Right cardiac atrium (tissue), 5 donors: Measurements from ENCODE around the gene GRPEL2. TPM values are rescaled to one million over a fixed set of nuclear protein-coding genes. Genes with fewer than 3 reads are reported as not detected.

ENCODE experiments used
- ATAC-seq, 2 donors: fragments of 200-7000 bp; cut with Tn5 transposase; one replicate each; pipeline versions ENCODE4 v1.8.0 to v1.9.1; 2020; ENCODE audit warnings: moderate library complexity in 2 of 2, mild to moderate bottlenecking in 1 of 2
- DNase-seq, 3 donors: peaks; one replicate each; pipeline ENCODE4 v3.0.0-alpha.2; 2020
- H3K27ac ChIP-seq: one replicate; pipeline ENCODE4 v1.5.1; 2013; ENCODE audit warnings: mild to moderate bottlenecking, low read length, control low read depth, moderate library complexity
- H3K27me3 ChIP-seq: one replicate; pipeline ENCODE4 v1.6.1; 2013; ENCODE audit not compliant: control insufficient read depth, insufficient read depth
- H3K4me1 ChIP-seq: one replicate; pipeline ENCODE4 v1.6.1; 2013; ENCODE audit warnings: low read length; ENCODE audit not compliant: control insufficient read depth, insufficient read depth
- H3K4me3 ChIP-seq: one replicate; pipeline ENCODE4 v1.5.1; 2013; ENCODE audit warnings: low read length, control low read depth
- H3K9me3 ChIP-seq: one replicate; pipeline ENCODE4 v1.6.1; 2013; ENCODE audit warnings: low read length; ENCODE audit not compliant: control insufficient read depth
- WGBS: extraction: QIAGEN DNeasy Blood & Tissue Kit; methylation state at CpG from one replicate; pipeline ENCODE4 v1.1.7; 2013; 5-methylcytosine and 5-hydroxymethylcytosine counted together
- intact Hi-C, 4 donors: fragments of 100-400 bp; cut with DNase I; formaldehyde crosslinking; loops; one replicate each; pipeline versions ENCODE4 v1.11.0 to v1.14.0; 2022 to 2023
- polyA plus RNA-seq: library from polyadenylated mRNA; stranded (reverse); fragments of 200-250 nt; gene quantifications from one replicate; pipeline ENCODE4 v1.2.3, GENCODE V29; 2013
- total RNA-seq, 4 donors: library from RNA; stranded (reverse); fragmentation: NEBNext Ultra II Directional; extraction: Animal tissue kit (Norgen Biotek cat#: 25700); gene quantifications; one replicate each; pipeline ENCODE4 v1.2.1, GENCODE V29; 2021
- donor health status: healthy with polysubstance abuse.
- donor health status: DM: no; HTN: yes; CAD: no.
- donor health status: DM: no; HTN: no; CAD: no.
- donor health status: DM: no; HTN: yes; CAD: no; lungs with severe emphysema.
- donor health status: DM: yes; HTN: yes; CAD: no.

GRPEL2 gene
- total and polyA plus RNA-seq, 5 donors: 4.8 to 11.3 (median 9.2) TPM

- H3K27ac ChIP-seq: no peak overlapping the region
- no peaks in the 10 kb centered on the region for H3K4me1 ChIP-seq
- no peak overlapping the region for H3K4me3 ChIP-seq
- no peak for ATAC-seq
- WGBS: 68% methylated on average over 1 of the region's 1 CpG
- no peak for DNase-seq
- intact Hi-C loops: no loop called here
- no peaks in the 10 kb centered on the region for H3K9me3 ChIP-seq
- no peaks in the 10 kb centered on the region for H3K27me3 ChIP-seq
Measured at GRCh38 chr5:149338364-149338763, 6.9 kb upstream of the GRPEL2 start.

- Histone ChIP-seq H3K27me3 (no peaks in the 10 kb centered on the region), H3K4me1 (no peaks in the 10 kb centered on the region), H3K4me3 (no peak overlapping the region), H3K27ac (no peak overlapping the region), H3K9me3 (no peaks in the 10 kb centered on the region)
- WGBS: 52% methylated on average over 1 of the region's 1 CpG
- intact Hi-C loops: no loop called here
- ATAC-seq (no peak), DNase-seq (no peak)
Measured at GRCh38 chr5:149340920-149341319, 4.4 kb upstream of the GRPEL2 start.

GRCh38 chr5:149341876-149342275, 3.4 kb upstream of the GRPEL2 start:
- Histone ChIP-seq H3K9me3 (no peaks in the 10 kb centered on the region), H3K27me3 (no peaks in the 10 kb centered on the region), H3K4me1 (no peaks in the 10 kb centered on the region), H3K4me3 (no peak overlapping the region), H3K27ac (no peak overlapping the region)
- ATAC-seq (no peak), DNase-seq (no peak)
- intact Hi-C loops: no loop called here

GRCh38 chr5:149344151-149344550, 1.1 kb upstream of the GRPEL2 start:
- no peak for ATAC-seq
- no peak overlapping the region for H3K27ac ChIP-seq
- H3K4me1 ChIP-seq: no peaks in the 10 kb centered on the region
- intact Hi-C loops: no loop called here
- H3K4me3 ChIP-seq: no peak overlapping the region
- WGBS: 79% methylated on average over 2 of the region's 2 CpGs
- no peaks in the 10 kb centered on the region for H3K27me3 ChIP-seq
- no peaks in the 10 kb centered on the region for H3K9me3 ChIP-seq
- no peak for DNase-seq

- no peaks in the 10 kb centered on the region for H3K4me1 ChIP-seq
- peak overlapping the region; percentile 54 for H3K27ac ChIP-seq
- WGBS: 1% methylated on average over 11 of the region's 11 CpGs
- no peaks in the 10 kb centered on the region for H3K27me3 ChIP-seq
- DNase-seq (no peak), ATAC-seq (peak; percentile 9 to 25)
- no peaks in the 10 kb centered on the region for H3K9me3 ChIP-seq
- intact Hi-C loops: no loop called here
- H3K4me3 ChIP-seq: peak overlapping the region; percentile 51
Measured at GRCh38 chr5:149345892-149346222, 558 bp downstream of the GRPEL2 start.

- no peak overlapping the region for H3K4me3 ChIP-seq
- DNase-seq: no peak
- 59% methylated on average over 1 of the region's 1 CpG for WGBS
- no peaks in the 10 kb centered on the region for H3K9me3 ChIP-seq
- ATAC-seq: no peak
- no peaks in the 10 kb centered on the region for H3K27me3 ChIP-seq
- no peaks in the 10 kb centered on the region for H3K4me1 ChIP-seq
- no peak overlapping the region for H3K27ac ChIP-seq
- intact Hi-C loops: no loop called here
Measured at GRCh38 chr5:149348518-149348917, 3.2 kb downstream of the GRPEL2 start.

- H3K27me3 ChIP-seq: no peaks in the 10 kb centered on the region
- H3K4me3 ChIP-seq: no peak overlapping the region
- intact Hi-C loops: no loop called here
- H3K9me3 ChIP-seq: no peaks in the 10 kb centered on the region
- ATAC-seq (no peak), DNase-seq (no peak)
- 86% methylated on average over 4 of the region's 4 CpGs for WGBS
- no peaks in the 10 kb centered on the region for H3K4me1 ChIP-seq
- no peak overlapping the region for H3K27ac ChIP-seq
Measured at GRCh38 chr5:149349382-149349781, 4.1 kb downstream of the GRPEL2 start.

GRCh38 chr5:149352169-149352568, 6.9 kb downstream of the GRPEL2 start:
- WGBS: 55% methylated on average over 4 of the region's 4 CpGs
- Histone ChIP-seq H3K27me3 (no peaks in the 10 kb centered on the region), H3K9me3 (no peaks in the 10 kb centered on the region), H3K27ac (no peak overlapping the region), H3K4me1 (no peaks in the 10 kb centered on the region), H3K4me3 (no peak overlapping the region)
- intact Hi-C loops: no loop called here
- DNase-seq: no peak
- no peak for ATAC-seq

- H3K9me3 ChIP-seq: no peaks in the 10 kb centered on the region
- 91% methylated on average over 2 of the region's 2 CpGs for WGBS
- H3K27me3 ChIP-seq: no peaks in the 10 kb centered on the region
- intact Hi-C loops: no loop called here
- H3K4me1 ChIP-seq: no peaks in the 10 kb centered on the region
- H3K27ac ChIP-seq: no peak overlapping the region
- H3K4me3 ChIP-seq: no peak overlapping the region
- DNase-seq (no peak), ATAC-seq (no peak)
Measured at GRCh38 chr5:149353911-149354310, 8.6 kb downstream of the GRPEL2 start.

GRCh38 chr5:149355688-149356087, 10.4 kb downstream of the GRPEL2 start:
- Histone ChIP-seq H3K4me3 (no peak overlapping the region), H3K4me1 (no peaks in the 10 kb centered on the region), H3K9me3 (no peaks in the 10 kb centered on the region), H3K27ac (no peak overlapping the region), H3K27me3 (no peaks in the 10 kb centered on the region)
- ATAC-seq: no peak
- intact Hi-C loops: no loop called here
- WGBS: 92% methylated on average over 1 of the region's 1 CpG
- DNase-seq: no peak

GRCh38 chr5:149356391-149356790, 11.1 kb downstream of the GRPEL2 start:
- no peak for ATAC-seq
- intact Hi-C loops: no loop called here
- 97% methylated on average over 8 of the region's 8 CpGs for WGBS

More at GRCh38 chr5:149356391-149356790, 11.1 kb downstream of the GRPEL2 start:
- DNase-seq: no peak
- no peaks in the 10 kb centered on the region for H3K27me3 ChIP-seq
- no peak overlapping the region for H3K27ac ChIP-seq
- no peaks in the 10 kb centered on the region for H3K4me1 ChIP-seq
- H3K9me3 ChIP-seq: no peaks in the 10 kb centered on the region
- H3K4me3 ChIP-seq: no peak overlapping the region
